Natural killer cell treated with Interleukin-12 subunit alpha and Interleukin-12 subunit beta and Interleukin-15 and Interleukin-18, amount 100 ng/mL, for 72 hours (primary cell): ENCODE results near the gene CNTNAP1. TPM values are rescaled to one million over a fixed set of nuclear protein-coding genes. Genes with fewer than 3 reads are reported as not detected.
"Not testable (repeated sequence)": the region's sequence is repeated elsewhere in the genome, so short reads cannot be mapped to it uniquely, and the experiment has no call there.

Source experiments
- ATAC-seq, 2 donors: fragments of 150-1000 bp; cut with Tn5 transposase in 1 of 2; sonication (Bioruptor Pico), chemical (Tn5 transposase) in 1 of 2; 2 replicates each; pipeline ENCODE4 v1.10.0; 2021
- DNase-seq: peaks from one replicate; pipeline ENCODE4 v3.0.0; 2022; ENCODE audit warnings: low spot score
- H3K27ac Mint-ChIP-seq, 2 donors: 1 replicate in 1 of 2; 2 replicates in 1 of 2; pipeline ENCODE4 v1.8.0; 2022; ENCODE audit warnings: mixed read lengths in 2 of 2, mild to moderate bottlenecking in 1 of 2, moderate library complexity in 1 of 2
- H3K27me3 Mint-ChIP-seq, 2 donors: 1 replicate in 1 of 2; 2 replicates in 1 of 2; pipeline ENCODE4 v1.8.0; 2022; ENCODE audit warnings: mixed read lengths in 2 of 2
- H3K36me3 Mint-ChIP-seq: one replicate; pipeline ENCODE4 v1.8.0; 2022; ENCODE audit warnings: mixed read lengths
- H3K4me1 Mint-ChIP-seq, 2 donors: 1 replicate in 1 of 2; 2 replicates in 1 of 2; pipeline ENCODE4 v1.8.0; 2022; ENCODE audit warnings: low read depth in 2 of 2, mixed read lengths in 2 of 2, mild to moderate bottlenecking in 1 of 2
- H3K4me3 Mint-ChIP-seq: one replicate; pipeline ENCODE4 v1.8.0; 2022; ENCODE audit warnings: mixed read lengths
- H3K9me3 Mint-ChIP-seq: 2 replicates; pipeline ENCODE4 v1.8.0; 2022; ENCODE audit warnings: mixed read lengths
- total RNA-seq, 2 donors: library from RNA; stranded (reverse); gene quantifications; one replicate each; pipeline ENCODE4 v1.2.3, GENCODE V29; 2022

The CNTNAP1 gene
- total RNA-seq, 2 donors from 2014 or later: 0.17 to 0.39 TPM

DNA sequence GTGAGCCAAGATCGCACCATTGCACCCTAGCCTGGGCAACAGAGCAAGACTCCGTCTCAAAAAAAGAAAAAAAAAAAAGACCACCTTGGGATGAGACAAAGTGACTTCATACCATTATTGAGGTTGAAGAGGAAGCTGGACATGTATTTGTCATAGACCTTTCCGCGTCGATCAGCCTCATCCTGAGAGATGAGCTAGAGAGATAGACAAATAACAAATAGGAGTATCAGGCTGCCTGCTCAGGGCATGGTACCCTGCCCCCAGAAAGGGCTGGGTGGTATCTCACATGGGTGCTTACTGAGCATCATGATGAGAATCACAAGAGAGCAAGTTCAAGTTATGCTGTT lies 22.1 kb downstream of the CNTNAP1 start:
- peak overlapping the region; percentile 11 for H3K4me3 Mint-ChIP-seq

DNA sequence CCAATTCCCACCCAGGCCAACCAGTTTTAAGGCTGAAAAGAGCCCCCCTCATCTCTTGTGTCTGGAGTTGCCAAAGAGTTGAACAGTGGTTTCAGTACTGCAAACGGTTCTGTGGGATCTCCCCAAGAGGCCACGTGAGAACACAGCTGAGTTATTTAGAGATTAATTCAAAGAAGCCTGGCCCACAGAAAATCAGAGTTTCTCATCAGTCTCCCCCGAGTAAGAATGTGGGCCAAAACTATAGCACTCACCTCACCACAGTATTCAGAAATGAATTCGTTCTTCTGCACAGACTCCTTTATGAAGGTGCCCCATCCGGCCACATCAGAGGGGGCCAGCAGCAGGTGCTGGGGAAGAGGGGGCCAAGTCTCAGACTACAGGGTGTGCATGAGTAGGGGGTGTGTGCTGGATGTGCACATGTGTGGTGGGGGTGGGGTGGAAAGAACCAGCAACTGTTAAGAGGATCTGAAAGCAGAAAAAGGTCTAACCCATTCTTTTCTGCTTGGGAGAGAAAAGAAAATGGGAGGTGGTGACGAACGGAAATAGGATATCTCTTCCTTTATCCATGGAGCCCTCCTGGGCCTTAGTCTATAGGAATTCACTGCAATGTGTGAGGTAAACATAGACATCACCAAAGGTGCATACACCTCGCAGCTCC lies 22.6 kb downstream of the CNTNAP1 start:
- Mint-ChIP-seq H3K4me1 (peaks cover 14 to 28% of the 10 kb centered on the region in 2 donors), H3K36me3 (peaks cover 38% of the 10 kb centered on the region), H3K27ac (no peak overlapping the region), H3K9me3 (no peaks in the 10 kb centered on the region), H3K4me3 (peak overlapping the region; percentile 16), H3K27me3 (no peaks in the 10 kb centered on the region)
- ATAC-seq (peak; percentile 90 to 93), DNase-seq (no peak)

More for the DNA sequence above, 22.1 kb downstream of the CNTNAP1 start:
- no peaks in the 10 kb centered on the region for H3K9me3 Mint-ChIP-seq
- H3K27me3 Mint-ChIP-seq: no peaks in the 10 kb centered on the region
- no peak overlapping the region for H3K27ac Mint-ChIP-seq
- DNase-seq (no peak), ATAC-seq (peak in 1 of 2 donors; percentile 17)
- peaks cover 34% of the 10 kb centered on the region for H3K36me3 Mint-ChIP-seq
- H3K4me1 Mint-ChIP-seq: peaks cover 14 to 28% of the 10 kb centered on the region in 2 donors

DNA sequence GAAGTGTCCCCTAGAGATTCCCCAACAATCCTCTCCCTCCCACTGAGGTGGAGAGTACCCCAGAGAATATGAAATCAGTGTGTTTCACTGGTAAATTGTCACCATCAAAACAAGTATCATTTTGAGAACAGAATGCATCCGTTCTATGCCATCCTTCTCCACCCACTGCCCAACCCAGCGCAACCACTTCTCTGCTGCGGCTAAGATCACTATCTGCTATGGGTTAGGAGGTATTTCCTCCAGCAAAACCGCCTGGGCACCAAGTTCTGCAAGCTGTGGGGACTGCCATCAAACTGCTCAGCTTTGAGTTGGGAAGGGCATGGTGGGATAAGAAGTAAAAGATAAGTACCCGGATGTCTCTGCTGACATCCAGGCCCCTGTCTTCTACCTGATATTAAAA lies 24.4 kb downstream of the CNTNAP1 start:
- no peaks in the 10 kb centered on the region for H3K27me3 Mint-ChIP-seq
- H3K36me3 Mint-ChIP-seq: peaks cover 44% of the 10 kb centered on the region
- H3K4me1 Mint-ChIP-seq: peaks cover 14 to 28% of the 10 kb centered on the region in 2 donors
- DNase-seq (no peak), ATAC-seq (peak in 1 of 2 donors; percentile 51)
- H3K4me3 Mint-ChIP-seq: no peak overlapping the region
- H3K9me3 Mint-ChIP-seq: no peaks in the 10 kb centered on the region
- H3K27ac Mint-ChIP-seq: no peak overlapping the region

DNA sequence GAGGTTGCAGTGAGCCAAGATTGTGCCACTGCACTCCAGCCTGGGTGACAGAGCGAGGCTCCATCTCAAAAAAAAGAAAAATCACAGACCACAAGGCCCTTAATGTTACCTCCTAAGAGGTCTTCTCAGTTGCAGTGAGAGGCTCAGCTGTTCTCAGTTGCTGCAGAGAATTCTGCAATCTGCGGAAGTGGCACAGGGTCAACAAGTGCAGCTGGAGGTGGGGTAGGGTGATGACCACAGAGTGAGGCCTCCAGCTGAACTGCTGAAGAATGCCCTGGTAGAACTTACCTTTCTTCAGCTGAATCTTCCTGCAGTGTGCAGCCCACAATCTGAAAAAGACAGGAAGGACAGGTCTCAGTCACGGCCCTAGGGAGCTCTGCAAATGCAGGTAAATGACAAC lies 26.3 kb downstream of the CNTNAP1 start:
- no peak for ATAC-seq
- no peaks in the 10 kb centered on the region for H3K27me3 Mint-ChIP-seq
- no peak overlapping the region for H3K4me3 Mint-ChIP-seq
- peaks cover 40% of the 10 kb centered on the region for H3K36me3 Mint-ChIP-seq
- no peak for DNase-seq
- peaks cover 14 to 28% of the 10 kb centered on the region in 2 donors for H3K4me1 Mint-ChIP-seq
- H3K9me3 Mint-ChIP-seq: no peaks in the 10 kb centered on the region
- H3K27ac Mint-ChIP-seq: no peak overlapping the region

DNA sequence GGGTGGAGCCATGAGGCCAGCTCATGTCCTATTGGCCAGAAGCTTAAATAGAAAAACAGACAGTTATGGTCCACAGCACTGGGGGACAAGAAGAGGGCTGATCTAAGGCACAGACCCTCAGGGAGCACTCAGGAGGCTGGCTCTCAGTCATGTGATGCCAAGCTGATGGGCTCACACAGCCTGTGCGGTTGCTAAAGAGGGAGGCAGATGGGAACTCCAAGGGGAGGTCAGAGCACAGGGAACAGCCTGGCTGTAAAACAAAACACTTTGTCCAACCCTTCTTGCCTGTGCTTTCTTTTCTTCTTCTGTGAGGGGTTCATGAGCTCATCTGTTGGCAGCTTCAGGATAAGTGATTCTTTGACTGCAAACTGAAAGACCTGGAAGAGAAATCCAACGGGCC lies 27.2 kb downstream of the CNTNAP1 start:
- Mint-ChIP-seq H3K27me3 (no peaks in the 10 kb centered on the region), H3K36me3 (peaks cover 36% of the 10 kb centered on the region), H3K9me3 (no peaks in the 10 kb centered on the region), H3K27ac (no peak overlapping the region), H3K4me1 (peaks cover 12 to 23% of the 10 kb centered on the region in 2 donors), H3K4me3 (no peak overlapping the region)
- no peak for ATAC-seq
- no peak for DNase-seq

DNA sequence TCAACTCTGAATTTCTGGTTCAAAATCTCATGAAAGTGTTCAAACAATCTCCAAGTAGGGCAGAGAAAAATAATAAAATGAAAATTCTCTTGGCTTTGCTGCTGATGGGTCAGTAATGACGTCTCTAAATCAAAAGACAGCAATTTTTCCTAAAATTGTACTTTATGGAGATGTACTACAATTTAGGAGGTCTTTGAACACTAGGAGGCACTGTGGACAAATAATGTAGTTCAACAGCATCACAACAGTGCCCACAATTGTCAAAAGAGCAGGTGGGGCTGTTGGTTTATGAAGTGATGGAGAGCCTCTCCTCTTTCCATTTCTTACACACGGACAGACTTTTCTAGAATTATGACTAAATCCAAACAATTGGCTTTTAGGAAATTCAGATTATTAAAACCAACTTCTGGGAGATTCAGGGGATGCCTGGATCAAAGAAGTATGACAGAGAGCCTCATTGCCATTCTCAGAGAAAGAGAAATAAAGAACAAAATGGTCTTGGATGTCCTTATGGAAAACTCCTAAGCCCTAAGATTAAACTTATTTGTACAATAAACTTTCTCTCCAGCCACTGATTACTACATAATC lies 38.8 kb downstream of the CNTNAP1 start:
- no peak overlapping the region for H3K27ac Mint-ChIP-seq
- DNase-seq (no peak), ATAC-seq (peak in 1 of 2 donors; percentile 64)
- H3K27me3 Mint-ChIP-seq: no peaks in the 10 kb centered on the region
- no peaks in the 10 kb centered on the region for H3K4me1 Mint-ChIP-seq
- H3K36me3 Mint-ChIP-seq: peaks cover 21% of the 10 kb centered on the region
- no peak overlapping the region for H3K4me3 Mint-ChIP-seq
- no peaks in the 10 kb centered on the region for H3K9me3 Mint-ChIP-seq

GRCh38 chr17:42723636-42724035 lies 41.3 kb downstream of the CNTNAP1 start:
- Mint-ChIP-seq H3K9me3 (no peaks in the 10 kb centered on the region), H3K36me3 (peaks cover 15% of the 10 kb centered on the region), H3K27me3 (no peaks in the 10 kb centered on the region), H3K4me1 (no peaks in the 10 kb centered on the region), H3K4me3 (no peak overlapping the region), H3K27ac (no peak overlapping the region)
- DNase-seq (no peak), ATAC-seq (no peak)

GRCh38 chr17:42725143-42725542 lies 42.8 kb downstream of the CNTNAP1 start:
- Mint-ChIP-seq H3K27me3 (no peaks in the 10 kb centered on the region), H3K36me3 (peaks cover 8% of the 10 kb centered on the region), H3K4me3 (no peak overlapping the region), H3K4me1 (no peaks in the 10 kb centered on the region), H3K9me3 (no peaks in the 10 kb centered on the region), H3K27ac (no peak overlapping the region)
- ATAC-seq (no peak), DNase-seq (no peak)

- H3K27me3 Mint-ChIP-seq: no peaks in the 10 kb centered on the region
- H3K4me3 Mint-ChIP-seq: no peak overlapping the region
- H3K4me1 Mint-ChIP-seq: peaks cover 16 to 17% of the 10 kb centered on the region in 2 donors
- no peaks in the 10 kb centered on the region for H3K36me3 Mint-ChIP-seq
- no peak overlapping the region for H3K27ac Mint-ChIP-seq
- no peak for DNase-seq
- ATAC-seq: no peak
- H3K9me3 Mint-ChIP-seq: no peaks in the 10 kb centered on the region
These were observed 58.4 kb downstream of the CNTNAP1 start for GRCh38 chr17:42740699-42741098.

GRCh38 chr17:42742916-42743315 lies 60.6 kb downstream of the CNTNAP1 start:
- Mint-ChIP-seq H3K4me1 (peaks cover 16 to 17% of the 10 kb centered on the region in 2 donors), H3K27ac (peak overlapping the region in 1 of 2 donors; percentile 51)
- not testable (repeated sequence) for H3K36me3 Mint-ChIP-seq, H3K9me3 Mint-ChIP-seq, H3K27me3 Mint-ChIP-seq, H3K4me3 Mint-ChIP-seq, DNase-seq, ATAC-seq

DNA sequence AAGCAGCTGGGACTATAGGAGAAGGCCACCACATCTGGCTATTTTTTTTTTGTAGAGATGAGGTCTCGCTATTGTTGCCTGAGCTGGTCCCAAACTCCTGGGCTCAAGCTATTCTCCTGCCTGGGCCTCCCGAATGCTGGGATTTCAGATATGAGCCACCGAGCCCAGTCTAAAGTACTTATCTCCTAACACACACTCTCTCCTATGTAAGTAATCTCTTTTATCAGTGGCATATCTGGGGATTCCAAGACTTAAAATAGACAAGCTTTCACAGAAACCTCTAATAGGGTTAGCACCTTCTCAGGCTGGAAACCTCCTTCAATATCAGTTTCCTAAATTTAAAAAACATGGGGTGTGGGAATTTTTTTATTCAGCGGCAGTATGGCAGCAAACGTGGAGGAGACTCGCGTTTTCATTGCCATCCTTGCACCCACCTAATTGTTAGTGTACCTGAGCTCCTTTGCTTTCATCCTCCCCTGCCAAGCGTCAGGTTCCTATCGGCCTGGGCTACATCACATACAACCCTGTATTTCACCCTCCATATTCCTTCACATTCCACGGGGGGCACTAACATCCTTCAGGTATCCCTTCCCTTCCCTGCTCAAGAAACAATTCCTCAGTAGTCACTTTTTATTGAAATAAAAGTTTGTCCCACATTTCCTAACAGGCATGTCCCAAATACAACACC lies 61.4 kb downstream of the CNTNAP1 start:
- DNase-seq: no peak
- no peaks in the 10 kb centered on the region for H3K36me3 Mint-ChIP-seq
- peak overlapping the region; percentile 89 for H3K4me3 Mint-ChIP-seq
- peaks cover 6 to 8% of the 10 kb centered on the region in 2 donors for H3K27me3 Mint-ChIP-seq
- peaks cover 16 to 17% of the 10 kb centered on the region in 2 donors for H3K4me1 Mint-ChIP-seq
- peak overlapping the region; percentile 47 to 88 for H3K27ac Mint-ChIP-seq
- no peaks in the 10 kb centered on the region for H3K9me3 Mint-ChIP-seq
- ATAC-seq: no peak

GRCh38 chr17:42744283-42744805 lies 62.0 kb downstream of the CNTNAP1 start:
- H3K36me3 Mint-ChIP-seq: no peaks in the 10 kb centered on the region
- H3K9me3 Mint-ChIP-seq: no peaks in the 10 kb centered on the region
- DNase-seq (peak; percentile 67), ATAC-seq (peak; percentile 77 to 82)
- H3K27me3 Mint-ChIP-seq: peaks cover 8 to 11% of the 10 kb centered on the region in 2 donors
- H3K4me3 Mint-ChIP-seq: peak overlapping the region; percentile 89
- peak overlapping the region; percentile 47 to 88 for H3K27ac Mint-ChIP-seq
- H3K4me1 Mint-ChIP-seq: peaks cover 16 to 17% of the 10 kb centered on the region in 2 donors

GRCh38 chr17:42744806-42745617 lies 62.7 kb downstream of the CNTNAP1 start, which contains the start of gene EZH1:
Gene EZH1, minus strand, starts transcription at chr17:42745040. Its CDS starts 16,099 bp downstream, at chr17:42728941.
- Mint-ChIP-seq H3K36me3 (no peaks in the 10 kb centered on the region), H3K27ac (peak within 1 kb of the TSS; percentile 47 to 88), H3K27me3 (peaks cover 8 to 12% of the 10 kb centered on the region in 2 donors), H3K9me3 (no peaks in the 10 kb centered on the region), H3K4me3 (peak within 1 kb of the TSS; percentile 89), H3K4me1 (peaks cover 16 to 17% of the 10 kb centered on the region in 2 donors)
- ATAC-seq (peak; percentile 97), DNase-seq (peak; percentile 94)
